Measurements from ENCODE around the gene ZNF22. TPM values are rescaled to one million over a fixed set of nuclear protein-coding genes. Genes with fewer than 3 reads are reported as not detected.

The ZNF22 gene
- total and polyA plus RNA-seq, 2 experiments from 2014 or later: 25.9 to 32.2 TPM

DNA sequence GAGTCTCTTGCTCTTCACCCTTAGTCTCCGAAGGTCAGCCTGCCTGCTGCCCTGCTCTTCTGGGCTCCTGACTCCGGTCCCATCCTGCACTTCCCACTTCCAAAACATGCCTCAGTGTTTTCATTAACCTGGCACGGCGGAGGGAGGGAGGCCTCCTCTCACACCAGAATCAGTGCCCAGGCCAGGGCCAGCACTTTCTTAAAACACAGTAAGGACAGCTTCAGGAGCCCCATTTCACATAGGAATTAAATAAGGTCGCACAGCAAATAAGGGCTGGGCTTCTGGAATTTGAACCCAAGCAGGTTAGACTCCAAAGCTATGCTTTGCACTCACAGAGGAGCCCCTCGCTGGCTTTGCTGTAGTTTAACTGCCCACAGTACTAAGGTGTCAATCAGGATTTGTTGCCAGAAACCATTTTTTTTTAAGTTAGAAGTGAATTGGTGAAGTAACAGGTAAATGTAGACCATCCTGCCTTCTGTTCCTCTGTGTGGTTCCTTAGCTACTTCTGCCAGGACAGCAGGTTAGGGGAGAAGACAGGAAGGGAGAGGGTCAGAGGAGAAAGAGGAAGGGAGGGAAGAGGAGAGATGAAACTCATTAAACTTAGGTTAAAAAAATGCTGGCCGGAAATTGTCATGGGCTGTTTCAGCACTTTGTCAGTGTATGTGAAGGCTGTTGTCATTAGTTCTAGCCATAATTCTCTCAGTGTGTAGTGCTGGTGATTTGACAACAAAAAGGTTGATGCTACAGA, 40.1 kb upstream of the ZNF22 start:
- Histone ChIP-seq H3K4me3 (no peak overlapping the region), H2AFZ (no peak overlapping the region), H3K9me2 (replicated peaks; ENCODE audit: insufficient read depth) (no peaks in the 10 kb centered on the region), H3K27ac (peak overlapping the region; percentile 66), H3K79me2 (peaks cover 21% of the 10 kb centered on the region), H3K27me3 (no peaks in the 10 kb centered on the region), H3K4me1 (ENCODE audit: insufficient read depth) (peaks cover 55% of the 10 kb centered on the region), H3K36me3 (replicated peaks; ENCODE audit: insufficient read depth, low read depth) (no peaks in the 10 kb centered on the region), H3K4me2 (peak overlapping the region; percentile 80), H4K20me1 (ENCODE audit: insufficient read depth, poor library complexity, severe bottlenecking) (no peaks in the 10 kb centered on the region), H3K9me3 (ENCODE audit: low read depth) (no peaks in the 10 kb centered on the region)
- no peak for TF ChIP-seq EZH2 (IDR thresholded peaks at IDR 0.05; ENCODE audit: borderline replicate concordance)
- TF ChIP-seq, protein P1, sequence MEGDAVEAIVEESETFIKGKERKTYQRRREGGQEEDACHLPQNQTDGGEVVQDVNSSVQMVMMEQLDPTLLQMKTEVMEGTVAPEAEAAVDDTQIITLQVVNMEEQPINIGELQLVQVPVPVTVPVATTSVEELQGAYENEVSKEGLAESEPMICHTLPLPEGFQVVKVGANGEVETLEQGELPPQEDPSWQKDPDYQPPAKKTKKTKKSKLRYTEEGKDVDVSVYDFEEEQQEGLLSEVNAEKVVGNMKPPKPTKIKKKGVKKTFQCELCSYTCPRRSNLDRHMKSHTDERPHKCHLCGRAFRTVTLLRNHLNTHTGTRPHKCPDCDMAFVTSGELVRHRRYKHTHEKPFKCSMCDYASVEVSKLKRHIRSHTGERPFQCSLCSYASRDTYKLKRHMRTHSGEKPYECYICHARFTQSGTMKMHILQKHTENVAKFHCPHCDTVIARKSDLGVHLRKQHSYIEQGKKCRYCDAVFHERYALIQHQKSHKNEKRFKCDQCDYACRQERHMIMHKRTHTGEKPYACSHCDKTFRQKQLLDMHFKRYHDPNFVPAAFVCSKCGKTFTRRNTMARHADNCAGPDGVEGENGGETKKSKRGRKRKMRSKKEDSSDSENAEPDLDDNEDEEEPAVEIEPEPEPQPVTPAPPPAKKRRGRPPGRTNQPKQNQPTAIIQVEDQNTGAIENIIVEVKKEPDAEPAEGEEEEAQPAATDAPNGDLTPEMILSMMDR (IDR thresholded peaks at IDR 0.05; ENCODE audit: poor library complexity): no peak
- no peak for TF ChIP-seq EZH2phosphoT487 (IDR thresholded peaks at IDR 0.05; ENCODE audit: low read depth, severe bottlenecking, unreplicated experiment)
- 71% methylated on average over 7 of the region's 7 CpGs for WGBS (ENCODE audit: low lambda C conversion rate, missing lambda C conversion rate)
- no peak for DNase-seq (ENCODE audit: low spot score)

DNA sequence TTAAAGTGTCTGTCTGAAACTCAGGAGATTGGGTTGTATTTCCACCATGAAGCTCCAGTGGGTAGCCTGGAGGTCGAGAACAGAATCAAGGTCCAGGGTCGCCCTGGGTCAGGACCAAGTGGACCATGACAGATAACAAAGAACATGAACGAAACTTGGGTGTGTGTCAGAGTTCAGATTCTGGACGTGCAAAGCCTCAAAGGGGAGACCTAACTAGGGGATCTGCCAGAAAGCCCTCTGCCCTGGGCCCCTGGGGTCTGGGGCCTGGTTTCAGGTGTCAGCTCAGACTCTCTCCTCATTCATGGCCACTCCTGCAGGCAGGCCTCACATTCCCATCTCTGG, 39.5 kb upstream of the ZNF22 start:
- H3K27ac ChIP-seq: peak overlapping the region; percentile 66
- H3K79me2 ChIP-seq: peaks cover 19% of the 10 kb centered on the region
- H3K36me3 ChIP-seq (replicated peaks; ENCODE audit: insufficient read depth, low read depth): no peaks in the 10 kb centered on the region
- H3K4me2 ChIP-seq: peak overlapping the region; percentile 80
- H3K4me3 ChIP-seq: no peak overlapping the region
- H3K9me2 ChIP-seq (replicated peaks; ENCODE audit: insufficient read depth): no peaks in the 10 kb centered on the region
- no peak overlapping the region for H2AFZ ChIP-seq
- TF ChIP-seq, protein P1 (IDR thresholded peaks at IDR 0.05; ENCODE audit: poor library complexity): no peak
- no peak for TF ChIP-seq EZH2phosphoT487 (IDR thresholded peaks at IDR 0.05; ENCODE audit: low read depth, severe bottlenecking, unreplicated experiment)
- TF ChIP-seq EZH2 (IDR thresholded peaks at IDR 0.05; ENCODE audit: borderline replicate concordance): no peak
- no peaks in the 10 kb centered on the region for H4K20me1 ChIP-seq (ENCODE audit: insufficient read depth, poor library complexity, severe bottlenecking)
- no peaks in the 10 kb centered on the region for H3K9me3 ChIP-seq (ENCODE audit: low read depth)
- H3K4me1 ChIP-seq (ENCODE audit: insufficient read depth): peaks cover 60% of the 10 kb centered on the region
- 56% methylated on average over 4 of the region's 4 CpGs for WGBS (ENCODE audit: low lambda C conversion rate, missing lambda C conversion rate)
- H3K27me3 ChIP-seq: no peaks in the 10 kb centered on the region
- DNase-seq (ENCODE audit: low spot score): no peak

DNA sequence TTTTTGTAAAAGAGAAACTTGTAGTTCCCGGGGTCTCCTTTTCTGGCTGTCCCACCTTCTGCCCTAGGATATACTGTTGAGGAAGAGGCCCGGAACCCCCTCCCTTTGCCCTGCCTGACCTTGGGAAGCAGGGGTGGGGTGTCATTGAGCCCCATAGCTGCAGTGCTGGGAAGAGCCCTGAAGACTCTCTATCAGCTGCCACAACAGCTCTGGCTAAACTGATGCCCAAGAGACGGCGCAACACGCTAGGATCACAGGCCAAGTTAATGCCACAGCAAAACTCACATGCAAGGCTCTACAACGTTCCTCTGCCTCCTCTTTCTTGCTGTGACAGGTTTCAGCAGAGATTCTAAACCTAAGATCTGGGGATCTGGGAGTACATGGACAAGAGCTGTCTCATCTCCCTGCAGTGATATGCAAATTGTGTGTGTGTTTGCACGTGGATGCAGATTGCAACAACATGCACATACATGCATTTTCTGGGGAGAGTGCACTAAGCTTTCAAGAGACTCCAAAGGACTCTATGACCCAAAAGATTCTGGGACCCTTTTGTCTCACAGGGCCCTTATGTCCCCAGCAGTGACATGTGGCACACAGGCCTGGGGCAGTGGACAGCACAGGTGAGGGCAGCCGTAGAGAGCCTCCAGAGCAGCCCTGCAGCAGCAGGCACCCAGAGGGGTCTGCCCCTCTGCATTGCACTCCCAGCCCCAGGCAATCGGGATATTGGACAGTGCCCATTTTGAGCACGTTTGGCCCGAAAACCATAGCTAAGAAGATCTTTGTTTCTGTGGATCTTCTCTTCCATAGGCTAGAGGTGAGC, 38.6 kb upstream of the ZNF22 start:
- no peaks in the 10 kb centered on the region for H3K9me3 ChIP-seq (ENCODE audit: low read depth)
- no peak overlapping the region for H3K4me3 ChIP-seq
- 90% methylated on average over 11 of the region's 11 CpGs for WGBS (ENCODE audit: low lambda C conversion rate, missing lambda C conversion rate)
- no peak for DNase-seq (ENCODE audit: low spot score)
- H3K4me2 ChIP-seq: no peak overlapping the region
- H3K79me2 ChIP-seq: peaks cover 19% of the 10 kb centered on the region
- TF ChIP-seq EZH2 (IDR thresholded peaks at IDR 0.05; ENCODE audit: borderline replicate concordance) (no peak), EZH2phosphoT487 (IDR thresholded peaks at IDR 0.05; ENCODE audit: low read depth, severe bottlenecking, unreplicated experiment) (no peak)
- TF ChIP-seq, protein P1 (IDR thresholded peaks at IDR 0.05; ENCODE audit: poor library complexity): no peak
- peaks cover 70% of the 10 kb centered on the region for H3K4me1 ChIP-seq (ENCODE audit: insufficient read depth)
- no peaks in the 10 kb centered on the region for H3K27me3 ChIP-seq
- H3K27ac ChIP-seq: no peak overlapping the region
- H3K36me3 ChIP-seq (replicated peaks; ENCODE audit: insufficient read depth, low read depth): no peaks in the 10 kb centered on the region
- no peaks in the 10 kb centered on the region for H4K20me1 ChIP-seq (ENCODE audit: insufficient read depth, poor library complexity, severe bottlenecking)
- H2AFZ ChIP-seq: no peak overlapping the region
- H3K9me2 ChIP-seq (replicated peaks; ENCODE audit: insufficient read depth): no peaks in the 10 kb centered on the region

Measured in hepatocyte (in vitro differentiated cells).